ENCODE measurements around the gene FIGNL1. TPM values are rescaled to one million over a fixed set of nuclear protein-coding genes. Genes with fewer than 3 reads are reported as not detected.
A peak's percentile ranks its signal among the peaks of the same experiment; 100 is the strongest.

FIGNL1 gene
- total RNA-seq, 1 donor from 2014 or later = 42.4 TPM

DNA sequence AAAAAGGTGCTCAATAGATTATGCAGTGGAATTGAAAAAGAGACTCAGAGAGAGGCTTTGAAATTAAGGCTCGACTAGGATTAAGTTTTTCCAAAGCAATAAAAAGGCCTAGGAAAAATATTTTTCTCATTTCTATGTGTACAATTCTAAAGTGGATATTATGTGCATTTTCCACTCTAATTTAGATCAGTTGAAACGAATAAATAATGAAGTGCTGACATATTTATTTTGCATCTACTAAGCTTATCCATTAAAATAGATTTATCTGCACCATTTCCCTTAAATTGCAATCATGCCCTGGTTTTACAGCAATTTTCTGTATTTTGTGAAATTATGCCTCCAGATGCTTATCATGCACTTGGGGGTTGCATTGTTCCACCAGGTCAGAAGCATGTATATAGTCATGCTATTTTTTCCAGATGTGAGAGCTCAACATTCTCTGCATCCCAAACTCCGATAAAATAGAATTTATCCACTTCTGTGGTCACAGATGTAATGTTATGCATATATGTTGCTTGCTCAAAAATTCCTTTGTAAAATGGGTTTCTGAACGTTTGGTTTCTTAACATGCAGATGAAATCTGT, 18.3 kb downstream of the FIGNL1 start:
- no peak for FAIRE-seq

GRCh38 chr7:50431316-50431715, 18.8 kb downstream of the FIGNL1 start:
- FAIRE-seq = no peak

More for the DNA sequence above, 18.3 kb downstream of the FIGNL1 start:
- DNase-seq (ENCODE audit: low spot score in 2 of 2) = no peak

DNA sequence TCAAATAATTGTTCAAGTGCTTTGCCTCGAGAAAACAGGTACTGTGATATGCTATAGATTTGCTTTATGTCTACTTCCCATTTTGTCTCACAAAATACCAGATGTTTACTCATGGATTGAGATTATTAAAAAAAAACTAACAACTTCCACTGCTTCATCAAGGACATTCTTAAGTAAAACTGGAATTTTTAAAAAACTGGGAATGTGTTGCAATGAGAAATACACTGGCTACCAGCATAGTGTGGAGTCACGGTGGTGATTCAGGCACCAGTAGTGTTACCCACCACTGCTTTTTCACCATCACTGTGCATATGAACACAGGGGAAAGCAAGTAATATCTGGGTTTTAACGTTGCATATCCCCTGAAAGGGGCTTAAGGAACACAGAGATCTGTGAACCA, 21.2 kb downstream of the FIGNL1 start:
- no peak for FAIRE-seq
- no peak for DNase-seq (ENCODE audit: low spot score in 2 of 2)

More at GRCh38 chr7:50431316-50431715, 18.8 kb downstream of the FIGNL1 start:
- DNase-seq (ENCODE audit: low spot score in 2 of 2) = no peak

DNA sequence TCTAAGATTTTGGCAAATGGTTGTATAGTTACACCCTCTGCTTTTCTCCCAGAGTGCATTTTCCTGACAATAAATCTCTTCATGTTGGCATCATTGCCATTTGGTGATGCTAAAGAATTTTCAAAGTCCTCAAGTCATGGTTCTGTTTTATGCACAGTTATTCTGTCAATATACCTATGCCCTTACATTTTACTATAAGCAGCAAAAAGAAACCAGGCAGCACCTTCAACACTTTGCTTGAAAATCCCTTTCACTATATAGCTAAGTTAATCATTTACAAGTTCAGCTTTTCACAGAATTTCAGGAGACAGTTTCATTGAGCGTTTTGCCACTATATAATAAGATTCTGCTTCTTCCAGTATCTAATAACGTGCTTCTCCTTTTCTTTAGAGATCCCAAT, 22.6 kb downstream of the FIGNL1 start:
- FAIRE-seq (no peak), DNase-seq (ENCODE audit: low spot score in 2 of 2) (no peak)

DNA sequence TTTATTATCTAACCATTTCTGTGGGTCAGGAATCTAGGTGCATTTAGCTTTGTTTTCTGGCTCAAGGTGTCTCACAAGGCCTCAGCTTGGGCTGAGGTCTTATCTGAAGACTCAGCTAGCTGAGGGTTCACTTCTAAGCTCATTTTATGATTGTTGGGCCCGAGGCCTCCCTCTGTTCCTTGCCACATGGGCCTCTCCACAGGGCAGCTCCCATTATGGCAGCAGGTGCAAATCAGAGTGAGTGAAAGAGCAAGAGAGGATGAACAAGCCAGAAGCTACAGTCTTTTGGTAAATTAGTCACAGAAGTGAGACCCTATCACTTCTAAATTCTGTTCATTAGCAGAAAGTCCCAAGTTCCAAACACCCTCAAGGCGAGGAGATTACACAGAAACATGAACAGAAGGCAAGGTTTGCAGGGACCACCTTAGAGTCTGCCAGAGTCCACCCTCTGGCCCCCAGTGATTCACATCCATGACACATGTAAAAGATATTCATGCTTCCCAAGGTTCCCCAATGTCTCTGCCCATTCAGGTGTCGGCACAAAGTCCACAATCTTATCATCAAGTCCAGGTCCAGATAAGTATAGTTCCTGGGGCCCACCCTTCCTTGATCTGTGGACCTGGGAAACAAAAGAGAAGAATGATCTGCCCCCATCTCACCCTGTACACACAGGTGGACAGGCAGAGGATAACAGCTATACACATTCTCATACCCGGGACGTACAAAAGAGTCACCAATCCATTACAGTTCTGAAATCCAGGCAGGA, 23.7 kb downstream of the FIGNL1 start:
- no peak for DNase-seq (ENCODE audit: low spot score in 2 of 2)
- no peak for FAIRE-seq

GRCh38 chr7:50425318-50425717, 24.8 kb downstream of the FIGNL1 start:
- FAIRE-seq (no peak), DNase-seq (ENCODE audit: low spot score in 2 of 2) (no peak)

DNA sequence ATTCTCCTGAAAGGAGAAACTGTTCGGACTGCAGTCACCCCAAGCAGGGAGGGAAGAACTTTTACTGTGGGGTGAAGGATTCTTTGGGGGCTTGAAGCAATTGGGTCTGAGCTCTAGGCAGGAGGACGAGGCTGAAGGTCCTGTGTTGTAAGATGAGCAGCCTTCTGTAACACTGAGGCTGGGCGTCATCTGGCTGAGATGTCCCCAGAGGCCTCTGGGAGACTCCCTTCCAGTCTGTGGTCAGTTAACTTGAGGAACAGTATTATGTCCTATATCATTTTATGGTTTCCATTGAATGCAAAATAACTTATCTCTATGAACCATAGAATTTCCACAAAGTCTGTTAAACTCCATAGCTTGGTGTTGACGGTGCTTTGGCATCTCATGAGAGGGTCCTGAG, 26.3 kb downstream of the FIGNL1 start:
- no peak for DNase-seq (ENCODE audit: low spot score in 2 of 2)
- no peak for FAIRE-seq

DNA sequence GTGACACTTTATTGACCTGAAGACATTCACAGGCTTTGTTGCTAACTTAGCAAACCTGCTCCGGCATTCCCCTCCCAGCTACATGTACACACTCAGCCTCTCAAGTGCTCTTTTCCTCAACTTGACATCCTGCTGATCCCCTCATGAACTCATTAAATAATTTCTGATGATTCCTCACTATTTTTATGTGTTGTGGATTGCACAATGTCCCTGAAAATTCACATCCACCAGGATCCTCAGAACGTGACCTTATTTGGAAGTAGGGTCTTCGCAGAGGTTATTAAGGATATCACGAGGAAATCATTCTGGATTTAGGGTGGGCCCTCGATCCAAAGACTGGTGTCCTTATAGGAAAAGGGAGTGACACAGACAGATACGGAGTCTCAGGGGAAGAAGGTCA, 27.3 kb downstream of the FIGNL1 start:
- FAIRE-seq (no peak), DNase-seq (ENCODE audit: low spot score in 2 of 2) (no peak)

DNA sequence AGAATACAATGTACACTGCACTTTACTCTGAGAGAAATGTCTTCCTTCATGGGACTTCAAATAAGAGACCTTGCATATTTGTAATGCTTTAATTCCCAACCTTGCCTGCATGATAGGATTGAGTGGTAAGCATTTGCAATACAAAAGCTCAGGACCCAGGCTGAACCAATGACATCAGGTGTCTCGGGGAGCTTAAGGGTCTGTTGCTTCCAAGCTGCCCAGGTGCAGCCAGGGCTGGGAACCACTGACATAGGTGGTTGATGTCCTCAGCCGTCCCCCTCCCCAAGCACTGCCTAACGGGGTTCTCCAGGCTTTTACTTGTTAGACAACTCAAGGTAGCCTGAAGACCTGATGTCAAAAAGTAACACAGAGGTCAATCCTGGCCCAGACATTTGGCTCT, 29.1 kb downstream of the FIGNL1 start:
- FAIRE-seq (no peak), DNase-seq (ENCODE audit: low spot score in 2 of 2) (no peak)

- FAIRE-seq (no peak), DNase-seq (ENCODE audit: low spot score in 2 of 2) (no peak)
Observed at GRCh38 chr7:50418526-50419290, 31.4 kb downstream of the FIGNL1 start.

DNA sequence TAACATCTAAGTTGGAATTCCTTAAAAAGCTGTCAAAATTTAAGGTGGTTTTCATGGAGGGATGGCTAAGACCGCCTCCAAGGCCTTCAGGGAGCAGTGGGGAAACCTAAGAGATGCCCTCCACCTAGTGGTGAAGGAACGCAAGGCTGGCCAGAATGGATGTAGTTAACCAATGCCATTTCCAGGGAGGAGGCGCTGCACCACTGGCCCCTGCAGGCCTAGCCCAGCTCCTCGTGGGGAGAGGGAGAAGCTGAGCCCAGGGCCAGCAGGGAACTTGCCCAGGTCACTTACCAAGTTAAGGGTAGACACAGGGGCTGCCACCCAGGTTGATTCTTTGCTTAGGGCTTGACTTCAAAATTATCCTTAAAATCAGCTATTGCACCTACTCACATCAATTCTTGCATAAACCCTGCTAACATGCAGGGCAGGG, 32.0 kb downstream of the FIGNL1 start:
- FAIRE-seq (no peak), DNase-seq (ENCODE audit: low spot score in 2 of 2) (peak in 1 of 2 donors; percentile 55)

GRCh38 chr7:50416527-50417182, 33.5 kb downstream of the FIGNL1 start:
- DNase-seq (ENCODE audit: low spot score in 2 of 2) = no peak

GRCh38 chr7:50415844-50416364, 34.2 kb downstream of the FIGNL1 start:
- FAIRE-seq (no peak), DNase-seq (ENCODE audit: low spot score in 2 of 2) (no peak)

More at GRCh38 chr7:50416527-50417182, 33.5 kb downstream of the FIGNL1 start:
- no peak for FAIRE-seq

DNA sequence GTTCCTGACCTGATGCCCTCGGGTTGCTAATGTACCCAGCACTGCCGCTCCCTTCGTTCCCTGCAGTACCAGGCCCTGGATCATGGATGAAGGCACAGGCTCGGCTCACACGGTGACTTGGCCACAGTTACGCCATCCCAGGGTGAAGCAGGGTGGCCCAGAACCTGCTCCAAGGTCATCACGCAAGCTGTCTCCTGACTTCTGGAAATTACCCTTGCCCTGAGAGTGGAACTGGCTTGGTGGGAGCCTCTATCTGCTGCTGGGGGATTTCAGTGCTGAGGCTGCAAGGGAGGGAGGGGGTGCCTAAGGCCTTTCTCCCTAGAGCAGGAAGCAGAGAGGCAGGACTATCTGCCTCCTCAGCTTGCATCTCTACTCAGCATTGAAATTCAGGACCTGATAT, 36.6 kb downstream of the FIGNL1 start:
- no peak for DNase-seq (ENCODE audit: low spot score in 2 of 2)
- no peak for FAIRE-seq

DNA sequence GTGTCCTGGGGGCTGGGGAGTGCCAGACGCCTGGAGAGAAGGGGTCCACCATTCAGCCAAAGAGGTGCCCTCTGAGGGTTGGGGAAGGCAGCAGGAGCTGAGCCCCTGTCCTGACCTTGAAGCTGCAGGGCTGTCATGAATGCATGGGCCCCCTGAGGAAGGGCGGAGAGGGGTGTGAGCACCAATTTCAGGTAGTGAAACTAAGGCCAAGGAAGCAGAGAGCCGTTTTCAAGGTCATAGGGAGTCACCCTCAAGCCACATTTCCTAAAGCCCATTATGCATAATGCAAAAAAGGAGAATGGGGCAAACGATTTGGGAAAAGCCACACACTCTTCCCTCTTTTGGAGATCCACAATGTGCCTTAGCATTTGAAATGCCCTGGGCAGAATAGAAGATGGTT, 37.2 kb downstream of the FIGNL1 start:
- DNase-seq (ENCODE audit: low spot score in 2 of 2) (no peak), FAIRE-seq (no peak)

- DNase-seq (ENCODE audit: low spot score in 2 of 2) (no peak), FAIRE-seq (no peak)
Observed at GRCh38 chr7:50411332-50411731, 38.8 kb downstream of the FIGNL1 start.

GRCh38 chr7:50409856-50410745, 40.0 kb downstream of the FIGNL1 start:
- FAIRE-seq (no peak), DNase-seq (ENCODE audit: low spot score in 2 of 2) (no peak)

GRCh38 chr7:50406935-50407334, 43.2 kb downstream of the FIGNL1 start:
- DNase-seq (ENCODE audit: low spot score in 2 of 2) = no peak
- FAIRE-seq = no peak

DNA sequence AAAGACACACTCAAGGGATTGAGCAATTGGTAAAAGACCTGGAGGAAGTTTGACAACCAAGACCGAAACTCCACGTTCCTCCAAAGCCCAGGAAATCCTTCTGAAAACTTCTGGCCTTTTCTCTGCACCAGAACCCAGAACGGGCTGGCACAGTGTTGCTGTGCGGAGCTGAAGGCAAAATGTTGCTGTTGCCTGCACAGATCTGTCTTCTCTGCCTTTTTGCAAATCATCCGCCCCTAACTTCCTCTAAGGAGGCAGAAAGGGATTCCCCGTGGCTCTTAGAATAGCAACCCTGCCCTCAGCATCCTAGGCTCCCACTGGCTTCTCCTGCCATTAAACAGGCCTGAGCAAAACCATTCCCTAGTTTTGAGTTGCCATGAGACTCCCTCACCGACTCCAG, 44.9 kb downstream of the FIGNL1 start:
- DNase-seq (ENCODE audit: low spot score in 2 of 2) (no peak), FAIRE-seq (no peak)

DNA sequence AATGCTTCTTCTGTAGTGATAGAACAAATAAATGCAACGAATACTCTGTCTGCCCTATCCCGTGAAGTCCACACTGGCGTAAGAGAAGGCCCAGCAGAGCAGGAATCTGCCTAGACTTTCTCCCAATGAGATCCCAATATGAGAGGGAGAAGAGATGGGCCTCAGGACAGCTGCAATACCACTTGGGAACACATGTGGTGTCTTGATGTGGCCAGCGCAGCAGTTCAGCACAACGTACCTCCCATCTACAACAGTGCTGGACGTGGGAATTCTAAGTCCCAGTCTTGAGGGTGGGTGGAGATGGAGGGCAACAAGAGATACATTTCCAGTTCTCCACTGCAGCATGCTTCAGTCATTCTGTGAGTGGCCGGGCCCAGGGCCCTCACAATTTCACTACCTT, 45.8 kb downstream of the FIGNL1 start:
- FAIRE-seq (no peak), DNase-seq (ENCODE audit: low spot score in 2 of 2) (no peak)

Data from frontal cortex (tissue), 4 donors.